Gastrocnemius medialis (tissue), 4 donors: Measurements from ENCODE around the gene BTBD19.

Experiments
- POLR2A ChIP-seq, 2 donors: fragments of 450-650 bp; IDR thresholded peaks; one replicate each; pipeline ENCODE4 v1.6.1; 2017; ENCODE audit warnings: antibody characterized with exemption in 2 of 2, mild to moderate bottlenecking in 2 of 2, moderate library complexity in 2 of 2
- TF ChIP-seq, protein P1 (sequence below), 5 experiments: fragments of 450-650 bp in 3 of 5; fragments of 200-600 bp in 2 of 5; sonication (generic) in 2 of 5; IDR thresholded peaks in 4 of 5; conservative IDR thresholded peaks in 1 of 5; 1 replicate in 4 of 5; 2 replicates in 1 of 5; pipeline ENCODE4 v1.5.1; 2016 to 2019; ENCODE audit warnings: antibody characterized with exemption in 5 of 5, mild to moderate bottlenecking in 3 of 5, moderate library complexity in 3 of 5

DNA sequence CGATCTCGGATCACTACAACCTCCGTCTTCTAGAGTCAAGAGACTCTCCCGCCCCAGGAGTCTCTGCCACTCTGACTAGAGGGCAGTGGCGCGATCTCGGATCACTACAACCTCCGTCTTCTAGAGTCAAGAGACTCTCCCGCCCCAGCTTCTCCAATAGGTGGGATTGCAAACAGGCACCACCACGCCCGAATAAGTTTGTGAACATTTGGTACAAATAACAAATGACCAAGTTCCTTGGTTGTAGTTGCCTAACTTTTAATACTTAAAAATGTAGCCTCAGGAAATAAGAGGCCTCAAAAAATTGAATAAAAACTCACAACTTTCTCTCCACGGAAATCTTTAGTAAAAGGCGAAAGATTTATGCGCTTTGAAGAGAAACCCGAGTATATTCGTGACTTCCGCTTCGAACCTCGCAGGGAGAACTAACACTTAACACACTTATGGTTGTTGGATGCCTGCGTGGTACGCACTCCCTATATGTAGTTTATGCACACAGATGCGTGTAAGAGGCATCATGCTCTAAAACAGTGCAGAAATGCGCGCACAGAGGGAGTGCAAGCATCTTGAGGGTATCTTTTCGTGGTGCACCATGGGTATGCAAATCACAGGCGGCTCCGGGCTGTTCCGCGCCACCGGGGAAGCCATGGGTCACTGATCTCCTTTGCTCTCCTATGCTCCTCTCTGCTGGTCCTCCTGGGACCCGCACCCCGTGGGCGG lies 11.4 kb downstream of the BTBD19 start:
- TF ChIP-seq, protein P1, sequence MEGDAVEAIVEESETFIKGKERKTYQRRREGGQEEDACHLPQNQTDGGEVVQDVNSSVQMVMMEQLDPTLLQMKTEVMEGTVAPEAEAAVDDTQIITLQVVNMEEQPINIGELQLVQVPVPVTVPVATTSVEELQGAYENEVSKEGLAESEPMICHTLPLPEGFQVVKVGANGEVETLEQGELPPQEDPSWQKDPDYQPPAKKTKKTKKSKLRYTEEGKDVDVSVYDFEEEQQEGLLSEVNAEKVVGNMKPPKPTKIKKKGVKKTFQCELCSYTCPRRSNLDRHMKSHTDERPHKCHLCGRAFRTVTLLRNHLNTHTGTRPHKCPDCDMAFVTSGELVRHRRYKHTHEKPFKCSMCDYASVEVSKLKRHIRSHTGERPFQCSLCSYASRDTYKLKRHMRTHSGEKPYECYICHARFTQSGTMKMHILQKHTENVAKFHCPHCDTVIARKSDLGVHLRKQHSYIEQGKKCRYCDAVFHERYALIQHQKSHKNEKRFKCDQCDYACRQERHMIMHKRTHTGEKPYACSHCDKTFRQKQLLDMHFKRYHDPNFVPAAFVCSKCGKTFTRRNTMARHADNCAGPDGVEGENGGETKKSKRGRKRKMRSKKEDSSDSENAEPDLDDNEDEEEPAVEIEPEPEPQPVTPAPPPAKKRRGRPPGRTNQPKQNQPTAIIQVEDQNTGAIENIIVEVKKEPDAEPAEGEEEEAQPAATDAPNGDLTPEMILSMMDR (IDR thresholded peaks at IDR 0.05 in 4 of 5, conservative IDR thresholded peaks at IDR 0.05 in 1 of 5) = no peak
- TF ChIP-seq POLR2A (IDR thresholded peaks at IDR 0.05) = peak; percentile 92 to 94
